Measurements from ENCODE around the gene ZNF575.

GRCh38 chr19:43561139-43561970 is 28.4 kb downstream of the ZNF575 start:
- TF ChIP-seq CTCF (conservative IDR thresholded peaks at IDR 0.05; ENCODE audit: low read depth, low read length) (no peak), EZH2 (IDR thresholded peaks at IDR 0.05; ENCODE audit: borderline replicate concordance, low read depth, low read length, poor library complexity, severe bottlenecking) (no peak)
